ENCODE results near the gene WDHD1.

DNA sequence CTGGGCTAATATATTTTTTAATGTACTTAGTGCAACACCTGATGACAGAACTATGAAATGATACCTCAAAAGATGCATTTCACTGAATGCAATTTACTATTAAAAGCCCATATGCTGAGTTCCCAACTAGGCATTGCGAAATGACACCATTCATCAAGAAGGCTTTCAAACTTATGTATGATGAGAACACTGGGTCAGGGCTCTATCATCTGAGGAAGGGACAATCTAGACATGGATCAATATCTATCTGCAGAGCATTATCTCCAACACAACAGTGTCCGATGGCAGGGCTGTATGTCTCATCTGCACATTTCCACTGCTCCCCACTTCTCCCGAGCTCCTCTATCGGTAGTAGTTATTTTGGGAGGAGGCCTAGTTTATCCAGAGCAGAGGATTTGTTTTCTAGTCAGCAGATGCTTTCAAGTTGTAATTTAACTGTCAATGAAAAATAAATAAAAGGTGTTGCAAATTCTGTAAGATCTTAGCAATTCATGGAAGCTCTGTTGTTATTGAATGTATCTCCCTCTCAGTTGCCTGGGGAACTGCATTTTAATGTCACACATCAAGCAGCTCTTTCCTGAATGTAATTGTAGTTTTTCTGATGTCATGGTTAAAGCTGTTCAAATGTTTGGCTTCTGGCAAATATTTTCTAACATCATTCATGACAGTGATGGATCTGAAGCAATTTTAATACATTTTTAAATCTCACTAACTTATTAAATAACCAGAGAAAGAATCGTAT is 116.9 kb downstream of the WDHD1 start:
- TF ChIP-seq ISL1 (CRISPR knock-in tag; IDR thresholded peaks at IDR 0.05) (no peak), TCF4 (CRISPR knock-in tag; IDR thresholded peaks at IDR 0.05; ENCODE audit: borderline replicate concordance) (no peak)

All from SK-N-SH treated with all-trans-retinoic acid at 6 μM for 48 hours (cell line).